Ovary (tissue), 9 donors: ENCODE measurements around the gene GRIK1. TPM values are rescaled to one million over a fixed set of nuclear protein-coding genes. Genes with fewer than 3 reads are reported as not detected.

Experiments
- DNase-seq, 5 donors: peaks; one replicate each; pipeline ENCODE4 v3.0.0-alpha.2; 2019 to 2020
- H3K27ac ChIP-seq, 2 donors: fragments of 200-600 bp; one replicate each; pipeline versions ENCODE4 v1.5.1 to v1.8.0; 2019 to 2022
- H3K27me3 ChIP-seq: fragments of 200-600 bp; one replicate; pipeline ENCODE4 v1.8.0; 2022
- H3K36me3 ChIP-seq: fragments of 200-600 bp; sonication (generic); one replicate; pipeline ENCODE4 v1.5.1; 2019
- H3K4me1 ChIP-seq: one replicate; pipeline ENCODE4 v1.8.1; 2013; ENCODE audit warnings: mild to moderate bottlenecking, moderate library complexity; ENCODE audit not compliant: insufficient read depth
- H3K4me3 ChIP-seq: fragments of 200-600 bp; sonication (generic); one replicate; pipeline ENCODE4 v1.5.1; 2017
- H3K9me3 ChIP-seq, 2 donors: fragments of 200-600 bp in 1 of 2; sonication (generic) in 1 of 2; one replicate each; pipeline versions ENCODE4 v1.5.1 to v1.8.1; 2013 to 2019; ENCODE audit warnings: mild to moderate bottlenecking in 1 of 2, moderate library complexity in 1 of 2
- EP300 ChIP-seq: sonication (generic); formaldehyde crosslinking; IDR thresholded peaks from one replicate; pipeline ENCODE4 v1.6.1; 2017; ENCODE audit warnings: antibody characterized with exemption
- POLR2A ChIP-seq: fragments of 450-650 bp; IDR thresholded peaks from one replicate; pipeline ENCODE4 v1.6.1; 2017; ENCODE audit warnings: antibody characterized with exemption, mild to moderate bottlenecking, moderate library complexity
- WGBS, 3 donors: extraction: QIAGEN DNeasy Blood & Tissue Kit in 1 of 3; methylation state at CpG; one replicate each; pipeline versions ENCODE4 v1.1.5 to v1.1.7; 2013 to 2017; 5-methylcytosine and 5-hydroxymethylcytosine counted together
- intact Hi-C, 4 donors: fragments of 100-400 bp; cut with DNase I; formaldehyde crosslinking; loops; one replicate each; pipeline versions ENCODE4 v1.11.0 to v1.15.1; 2022 to 2023
- polyA plus RNA-seq, 2 donors: library from polyadenylated mRNA; stranded (reverse); fragments of 200-250 nt in 1 of 2; fragments of 350-450 nt in 1 of 2; fragmentation: Illumina TruSeq in 1 of 2; extraction: RNeasy Lipid Tissue Mini Kit (QIAGEN cat#74804) in 1 of 2; gene quantifications; one replicate each; pipeline ENCODE4 v1.2.3, GENCODE V29; 2013 to 2014
- total RNA-seq, 7 donors: library from RNA; depleted of rRNA in 2 of 7; stranded (reverse); fragments of >200 nt in 2 of 7; fragmentation: NEBNext Ultra II Directional in 3 of 7; extraction: Animal tissue kit (Norgen Biotek cat#: 25700) in 3 of 7; gene quantifications; one replicate each; pipeline versions ENCODE4 v1.1.0 to v1.2.4, GENCODE V29; 2016 to 2023
- TF ChIP-seq, protein P1 (sequence below), 3 donors: fragments of 450-650 bp in 2 of 3; fragments of 200-600 bp in 1 of 3; IDR thresholded peaks; one replicate each; pipeline versions ENCODE4 v1.5.1 to v1.8.0; 2016 to 2022; ENCODE audit warnings: antibody characterized with exemption in 3 of 3, mild to moderate bottlenecking in 1 of 3
- donor health status: DM: no; HTN: no; CAD: no; lungs with moderate emphysema.
- donor health status: DM: no; HTN: no; CAD: no.
- donor health status: Bipolar disorder and iron deficiency.
- donor health status: DM: yes; HTN: yes; CAD: no.
- donor health status: DM: no; HTN: no; CAD: no.
- donor health status: DM: yes; HTN: yes; CAD: no.

GRIK1 gene
- total and polyA plus RNA-seq, 9 donors = 0.15 to 1.3 (median 0.34) TPM; not detected in 4

DNA sequence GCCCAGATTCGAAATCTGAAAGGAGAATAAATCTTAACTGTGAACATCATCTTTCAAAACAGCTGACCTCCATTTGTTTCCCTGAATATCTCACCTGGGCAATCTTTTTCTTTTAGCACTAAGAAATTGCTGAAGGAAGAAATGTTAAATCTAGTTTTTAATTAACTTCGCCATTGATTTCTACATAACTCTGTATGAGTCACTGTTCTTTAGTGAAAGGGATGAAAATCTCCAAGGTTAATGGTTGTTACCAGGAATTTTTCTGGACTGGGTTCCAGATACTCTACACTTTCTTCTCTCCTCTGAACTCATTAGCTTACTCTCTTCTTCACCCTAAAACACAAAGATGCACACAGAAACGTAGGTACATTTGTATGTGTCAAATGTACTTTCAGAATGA lies 405.3 kb downstream of the GRIK1 start:
- intact Hi-C loops = no loop called here
- TF ChIP-seq EP300 (no peak), POLR2A (no peak)
- TF ChIP-seq, protein P1, sequence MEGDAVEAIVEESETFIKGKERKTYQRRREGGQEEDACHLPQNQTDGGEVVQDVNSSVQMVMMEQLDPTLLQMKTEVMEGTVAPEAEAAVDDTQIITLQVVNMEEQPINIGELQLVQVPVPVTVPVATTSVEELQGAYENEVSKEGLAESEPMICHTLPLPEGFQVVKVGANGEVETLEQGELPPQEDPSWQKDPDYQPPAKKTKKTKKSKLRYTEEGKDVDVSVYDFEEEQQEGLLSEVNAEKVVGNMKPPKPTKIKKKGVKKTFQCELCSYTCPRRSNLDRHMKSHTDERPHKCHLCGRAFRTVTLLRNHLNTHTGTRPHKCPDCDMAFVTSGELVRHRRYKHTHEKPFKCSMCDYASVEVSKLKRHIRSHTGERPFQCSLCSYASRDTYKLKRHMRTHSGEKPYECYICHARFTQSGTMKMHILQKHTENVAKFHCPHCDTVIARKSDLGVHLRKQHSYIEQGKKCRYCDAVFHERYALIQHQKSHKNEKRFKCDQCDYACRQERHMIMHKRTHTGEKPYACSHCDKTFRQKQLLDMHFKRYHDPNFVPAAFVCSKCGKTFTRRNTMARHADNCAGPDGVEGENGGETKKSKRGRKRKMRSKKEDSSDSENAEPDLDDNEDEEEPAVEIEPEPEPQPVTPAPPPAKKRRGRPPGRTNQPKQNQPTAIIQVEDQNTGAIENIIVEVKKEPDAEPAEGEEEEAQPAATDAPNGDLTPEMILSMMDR (IDR thresholded peaks at IDR 0.05) = no peak
- 70 to 82% (median 81%) methylated on average over 3 of the region's 3 CpGs for WGBS, 3 donors

GRCh38 chr21:29529139-29529538 lies 410.7 kb downstream of the GRIK1 start:
- DNase-seq = no peak
- 93 to 97% (median 95%) methylated on average over 4 of the region's 4 CpGs for WGBS, 3 donors
- no peaks in the 10 kb centered on the region for H3K4me1 ChIP-seq
- TF ChIP-seq EP300 (no peak), POLR2A (no peak)
- TF ChIP-seq, protein P1 (IDR thresholded peaks at IDR 0.05) = no peak
- intact Hi-C loops = no loop called here
- H3K27ac ChIP-seq = no peak overlapping the region
- H3K27me3 ChIP-seq = no peaks in the 10 kb centered on the region
- no peaks in the 10 kb centered on the region for H3K9me3 ChIP-seq
- H3K36me3 ChIP-seq = no peaks in the 10 kb centered on the region
- no peak overlapping the region for H3K4me3 ChIP-seq

More for the DNA sequence above, 405.3 kb downstream of the GRIK1 start:
- H3K27me3 ChIP-seq = no peaks in the 10 kb centered on the region
- H3K4me1 ChIP-seq = no peaks in the 10 kb centered on the region
- H3K36me3 ChIP-seq = no peaks in the 10 kb centered on the region
- no peak overlapping the region for H3K27ac ChIP-seq
- no peak overlapping the region for H3K4me3 ChIP-seq
- H3K9me3 ChIP-seq = no peaks in the 10 kb centered on the region
- no peak for DNase-seq

DNA sequence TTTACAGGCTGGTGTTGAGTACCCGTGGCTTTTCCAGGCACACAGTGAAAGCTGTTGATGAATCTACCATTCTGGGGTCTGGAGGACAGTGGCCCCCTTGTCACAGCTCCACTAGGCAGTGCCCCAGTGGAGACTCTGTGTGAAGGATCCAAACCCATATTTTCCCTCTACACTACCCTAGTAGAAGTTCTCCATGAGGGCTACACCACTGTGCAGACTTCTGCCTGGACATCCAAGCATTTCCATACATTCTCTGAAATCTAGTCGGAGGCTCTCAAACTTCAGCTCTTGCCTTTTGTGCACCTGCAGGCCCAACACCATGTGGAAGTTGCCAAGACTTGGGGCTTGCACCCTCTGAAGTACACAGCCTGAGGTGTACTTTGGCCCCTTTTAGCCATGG lies 413.3 kb downstream of the GRIK1 start:
- no peak for DNase-seq
- Histone ChIP-seq H3K4me1 (no peaks in the 10 kb centered on the region), H3K4me3 (no peak overlapping the region), H3K27me3 (no peaks in the 10 kb centered on the region), H3K9me3 (no peaks in the 10 kb centered on the region), H3K27ac (no peak overlapping the region), H3K36me3 (no peaks in the 10 kb centered on the region)
- TF ChIP-seq, protein P1 (IDR thresholded peaks at IDR 0.05) = no peak
- TF ChIP-seq EP300 = no peak
- intact Hi-C loops = no loop called here
- 96 to 98% (median 96%) methylated on average over 2 of the region's 2 CpGs for WGBS, 3 donors

GRCh38 chr21:29524055-29524454 lies 415.7 kb downstream of the GRIK1 start:
- WGBS, 3 donors = 50 to 70% (median 63%) methylated on average over 1 of the region's 1 CpG
- Histone ChIP-seq H3K9me3 (no peaks in the 10 kb centered on the region), H3K4me1 (no peaks in the 10 kb centered on the region), H3K27me3 (no peaks in the 10 kb centered on the region), H3K36me3 (no peaks in the 10 kb centered on the region), H3K4me3 (no peak overlapping the region), H3K27ac (no peak overlapping the region)
- no peak for DNase-seq
- intact Hi-C loops = no loop called here
- TF ChIP-seq EP300 (no peak), POLR2A (no peak)
- TF ChIP-seq, protein P1 (IDR thresholded peaks at IDR 0.05) = no peak

GRCh38 chr21:29523646-29524045 lies 416.1 kb downstream of the GRIK1 start:
- DNase-seq = no peak
- Histone ChIP-seq H3K36me3 (no peaks in the 10 kb centered on the region), H3K4me1 (no peaks in the 10 kb centered on the region), H3K4me3 (no peak overlapping the region), H3K9me3 (no peaks in the 10 kb centered on the region), H3K27ac (no peak overlapping the region), H3K27me3 (no peaks in the 10 kb centered on the region)
- intact Hi-C loops = no loop called here
- no peak for TF ChIP-seq EP300
- TF ChIP-seq POLR2A = no peak
- TF ChIP-seq, protein P1 (IDR thresholded peaks at IDR 0.05) = no peak
- WGBS, 3 donors = 54 to 78% (median 56%) methylated on average over 1 of the region's 1 CpG
